ENCODE measurements around the gene GBX2. TPM values are rescaled to one million over a fixed set of nuclear protein-coding genes. Genes with fewer than 3 reads are reported as not detected.

The GBX2 gene
- total and polyA plus RNA-seq, 10 of the 15 experiments (the other 5 are each of a cell fraction or from before 2014, with no cell fraction given) = not detected

- TF ChIP-seq BHLHE40 (IDR thresholded peaks at IDR 0.05; ENCODE audit: borderline replicate concordance in 1 of 2, low read depth in 2 of 2, low read length in 1 of 2) (no peak), USF2 (IDR thresholded peaks at IDR 0.05; ENCODE audit: borderline replicate concordance, low read depth, low read length) (no peak), JUNB (IDR thresholded peaks at IDR 0.05) (no peak), IRF4 (IDR thresholded peaks at IDR 0.05; ENCODE audit: low read depth, low read length) (no peak), FOS (IDR thresholded peaks at IDR 0.05; ENCODE audit: borderline replicate concordance, extremely low read depth, insufficient read length) (no peak), NRF1 (conservative IDR thresholded peaks at IDR 0.05; ENCODE audit: low read depth, low read length) (no peak), CHD4 (IDR thresholded peaks at IDR 0.05) (no peak), TCF7 (IDR thresholded peaks at IDR 0.05; ENCODE audit: borderline replicate concordance) (no peak), ZSCAN29 (IDR thresholded peaks at IDR 0.05) (no peak), SMC3 (IDR thresholded peaks at IDR 0.05; ENCODE audit: borderline replicate concordance, low read length) (no peak), MTA2 (IDR thresholded peaks at IDR 0.05; ENCODE audit: low read depth) (no peak), MEF2A (IDR thresholded peaks at IDR 0.05; ENCODE audit: insufficient read depth, low read depth, low read length) (no peak), ZNF24 (IDR thresholded peaks at IDR 0.05) (no peak), EED (IDR thresholded peaks at IDR 0.05; ENCODE audit: low read depth) (no peak), POLR2A (IDR thresholded peaks at IDR 0.05; ENCODE audit: low read depth, low read length) (no peak)
- TF ChIP-seq, protein P1, sequence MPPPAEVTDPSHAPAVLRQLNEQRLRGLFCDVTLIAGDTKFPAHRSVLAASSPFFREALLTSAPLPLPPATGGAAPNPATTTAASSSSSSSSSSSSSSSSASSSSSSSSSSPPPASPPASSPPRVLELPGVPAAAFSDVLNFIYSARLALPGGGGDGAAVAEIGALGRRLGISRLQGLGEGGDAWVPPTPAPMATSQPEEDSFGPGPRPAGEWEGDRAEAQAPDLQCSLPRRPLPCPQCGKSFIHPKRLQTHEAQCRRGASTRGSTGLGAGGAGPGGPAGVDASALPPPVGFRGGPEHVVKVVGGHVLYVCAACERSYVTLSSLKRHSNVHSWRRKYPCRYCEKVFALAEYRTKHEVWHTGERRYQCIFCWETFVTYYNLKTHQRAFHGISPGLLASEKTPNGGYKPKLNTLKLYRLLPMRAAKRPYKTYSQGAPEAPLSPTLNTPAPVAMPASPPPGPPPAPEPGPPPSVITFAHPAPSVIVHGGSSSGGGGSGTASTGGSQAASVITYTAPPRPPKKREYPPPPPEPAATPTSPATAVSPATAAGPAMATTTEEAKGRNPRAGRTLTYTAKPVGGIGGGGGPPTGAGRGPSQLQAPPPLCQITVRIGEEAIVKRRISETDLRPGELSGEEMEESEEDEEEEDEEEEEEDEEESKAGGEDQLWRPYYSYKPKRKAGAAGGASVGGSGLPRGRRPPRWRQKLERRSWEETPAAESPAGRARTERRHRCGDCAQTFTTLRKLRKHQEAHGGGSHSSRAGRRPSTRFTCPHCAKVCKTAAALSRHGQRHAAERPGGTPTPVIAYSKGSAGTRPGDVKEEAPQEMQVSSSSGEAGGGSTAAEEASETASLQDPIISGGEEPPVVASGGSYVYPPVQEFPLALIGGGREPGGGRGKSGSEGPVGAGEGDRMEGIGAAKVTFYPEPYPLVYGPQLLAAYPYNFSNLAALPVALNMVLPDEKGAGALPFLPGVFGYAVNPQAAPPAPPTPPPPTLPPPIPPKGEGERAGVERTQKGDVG (CRISPR knock-in tag; IDR thresholded peaks at IDR 0.05) = no peak
- WGBS (ENCODE audit: insufficient coverage, insufficient replicate concordance, low lambda C conversion rate, missing lambda C conversion rate) = 23% methylated on average over 37 of the region's 45 CpGs
- Histone ChIP-seq H4K20me1 (ENCODE audit: control insufficient read depth, insufficient read depth) (no peaks in the 10 kb centered on the region), H2AFZ (ENCODE audit: control insufficient read depth, low read depth, low read length) (no peak overlapping the region), H3K4me1 (ENCODE audit: control insufficient read depth, insufficient read depth, low read length) (no peaks in the 10 kb centered on the region), H3K27me3 (replicated peaks in 1 of 2; ENCODE audit: control insufficient read depth in 2 of 2, insufficient read depth in 2 of 2, low read length in 1 of 2) (peaks cover 0 to 1% of the 10 kb centered on the region in 2 experiments; a peak in 2 of 4 replicates), H3K9ac (ENCODE audit: control insufficient read depth, insufficient read depth, low read length) (no peak overlapping the region), H3K27ac (ENCODE audit: control insufficient read depth, insufficient read depth) (no peak overlapping the region), H3K4me2 (ENCODE audit: control insufficient read depth, insufficient read depth) (no peak overlapping the region), H3K4me3 (no peak overlapping the region), H3K36me3 (ENCODE audit: control insufficient read depth in 2 of 2, insufficient read depth in 2 of 2, low read length in 1 of 2) (no peaks in the 10 kb centered on the region), H3K79me2 (ENCODE audit: control insufficient read depth, insufficient read depth, low read length) (no peaks in the 10 kb centered on the region), H3K9me3 (replicated peaks; ENCODE audit: control insufficient read depth, insufficient read depth, low read length) (no peaks in the 10 kb centered on the region)
- ChIA-PET SMC1A (ENCODE audit: uncharacterized antibody, unreplicated experiment) (no interaction called here), POLR2A (no interaction called here), CTCF (no interaction called here), RAD21 (ENCODE audit: unreplicated experiment) (no interaction called here)
- ATAC-seq (no peak), DNase-seq (ENCODE audit: low read depth, low spot score) (no peak), FAIRE-seq (no peak)
- no TSS peak for BruUV-seq (replicated peaks)
- in situ Hi-C loops (cut with MboI) = no loop called here
- intact Hi-C loops (cut with micrococcal nuclease; ENCODE audit: unreplicated experiment) = no loop called here
These were observed 9.0 kb downstream of the GBX2 start for GRCh38 chr2:236158969-236159777.

Data from GM12878 (cell line).